MM.1S (cell line): ENCODE results near the gene CPD.
"Not testable (repeated sequence)": the region's sequence is repeated elsewhere in the genome, so short reads cannot be mapped to it uniquely, and the experiment has no call there.

ENCODE experiments used
- EZH2 ChIP-seq: fragments of 300-600 bp; sonication (generic); optimal IDR thresholded peaks from 2 replicates; pipeline ENCODE3; 2017; ENCODE audit warnings: low read depth, mild to moderate bottlenecking, antibody characterized with exemption, low read length, mixed read lengths
- TF ChIP-seq, protein P1 (sequence below): fragments of 300-600 bp; sonication (generic); IDR thresholded peaks from 2 replicates; pipeline ENCODE4 v1.5.1; 2016; ENCODE audit warnings: antibody characterized with exemption, low read length, mixed read lengths

- TF ChIP-seq EZH2 = not testable (repeated sequence)
- TF ChIP-seq, protein P1, sequence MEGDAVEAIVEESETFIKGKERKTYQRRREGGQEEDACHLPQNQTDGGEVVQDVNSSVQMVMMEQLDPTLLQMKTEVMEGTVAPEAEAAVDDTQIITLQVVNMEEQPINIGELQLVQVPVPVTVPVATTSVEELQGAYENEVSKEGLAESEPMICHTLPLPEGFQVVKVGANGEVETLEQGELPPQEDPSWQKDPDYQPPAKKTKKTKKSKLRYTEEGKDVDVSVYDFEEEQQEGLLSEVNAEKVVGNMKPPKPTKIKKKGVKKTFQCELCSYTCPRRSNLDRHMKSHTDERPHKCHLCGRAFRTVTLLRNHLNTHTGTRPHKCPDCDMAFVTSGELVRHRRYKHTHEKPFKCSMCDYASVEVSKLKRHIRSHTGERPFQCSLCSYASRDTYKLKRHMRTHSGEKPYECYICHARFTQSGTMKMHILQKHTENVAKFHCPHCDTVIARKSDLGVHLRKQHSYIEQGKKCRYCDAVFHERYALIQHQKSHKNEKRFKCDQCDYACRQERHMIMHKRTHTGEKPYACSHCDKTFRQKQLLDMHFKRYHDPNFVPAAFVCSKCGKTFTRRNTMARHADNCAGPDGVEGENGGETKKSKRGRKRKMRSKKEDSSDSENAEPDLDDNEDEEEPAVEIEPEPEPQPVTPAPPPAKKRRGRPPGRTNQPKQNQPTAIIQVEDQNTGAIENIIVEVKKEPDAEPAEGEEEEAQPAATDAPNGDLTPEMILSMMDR = not testable (repeated sequence)
These were observed 67.9 kb downstream of the CPD start for GRCh38 chr17:30446640-30447039.
